Caco-2 (cell line): ENCODE data around the gene PCBP2. TPM values are rescaled to one million over a fixed set of nuclear protein-coding genes. Genes with fewer than 3 reads are reported as not detected.
"Not testable (repeated sequence)": the region's sequence is repeated elsewhere in the genome, so short reads cannot be mapped to it uniquely, and the experiment has no call there.

ENCODE experiments used
- BruUV-seq: library from RNA; stranded (reverse); fragments of 400-500 nt; replicated peaks from 2 replicates; lab custom pipeline; 2021; lab: Mats Ljungman, UMichigan
- CTCF ChIA-PET: fragments of 300-600 bp; sonication (Branson Sonifier 250); formaldehyde crosslinking; loops from one replicate; lab custom pipeline; 2022; ENCODE audit warnings: antibody characterized with exemption; lab: Charles Lee
- POLR2A ChIA-PET: fragments of 300-600 bp; sonication (Branson Sonifier 250); formaldehyde crosslinking; loops from one replicate; lab custom pipeline; 2022; ENCODE audit warnings: antibody characterized with exemption; lab: Charles Lee
- DNase-seq, 2 experiments: peaks; one replicate each; pipeline versions ENCODE4 v3.0.0 to v3.0.0-alpha.2; 2020 to 2022
- H3K27me3 ChIP-seq: replicated peaks from 2 replicates; pipeline ENCODE4 v1.6.0; 2011; ENCODE audit warnings: low read length; ENCODE audit not compliant: control insufficient read depth, insufficient read depth
- H3K36me3 ChIP-seq: 2 replicates; pipeline ENCODE4 v1.5.1; 2011; ENCODE audit warnings: low read length; ENCODE audit not compliant: control insufficient read depth, insufficient read depth
- H3K4me1 ChIP-seq: fragments of 250-450 bp; sonication (Bioruptor Pico); 2 replicates; pipeline ENCODE4 v1.5.1; 2020; ENCODE audit warnings: mild to moderate bottlenecking
- H3K4me3 ChIP-seq: 2 replicates; pipeline ENCODE4 v1.5.1; 2011; ENCODE audit warnings: low read depth, mild to moderate bottlenecking, control low read depth, low read length
- H3K9me3 ChIP-seq: fragments of 250-450 bp; sonication (Bioruptor Pico); 2 replicates; pipeline ENCODE4 v1.5.1; 2020; ENCODE audit warnings: mild to moderate bottlenecking, moderate library complexity
- H3K27ac Mint-ChIP-seq: one replicate; pipeline ENCODE4 v1.8.0; 2022; ENCODE audit warnings: mixed read lengths; ENCODE audit not compliant: unreplicated experiment
- H3K27me3 Mint-ChIP-seq: one replicate; pipeline ENCODE4 v1.8.0; 2022; ENCODE audit warnings: mixed read lengths; ENCODE audit not compliant: insufficient read depth, unreplicated experiment
- H3K36me3 Mint-ChIP-seq: one replicate; pipeline ENCODE4 v1.8.0; 2022; ENCODE audit warnings: mild to moderate bottlenecking, mixed read lengths; ENCODE audit not compliant: insufficient read depth, unreplicated experiment
- H3K4me1 Mint-ChIP-seq: one replicate; pipeline ENCODE4 v1.8.0; 2022; ENCODE audit warnings: low read depth, mixed read lengths; ENCODE audit not compliant: unreplicated experiment
- H3K4me3 Mint-ChIP-seq: one replicate; pipeline ENCODE4 v1.8.0; 2022; ENCODE audit warnings: mild to moderate bottlenecking, moderate library complexity, mixed read lengths; ENCODE audit not compliant: unreplicated experiment
- H3K9me3 Mint-ChIP-seq: one replicate; pipeline ENCODE4 v1.8.0; 2022; ENCODE audit warnings: mixed read lengths; ENCODE audit not compliant: unreplicated experiment
- CTCF ChIP-seq, 2 experiments: fragments of 200-600 bp in 1 of 2; IDR thresholded peaks; 1 replicate in 1 of 2; 2 replicates in 1 of 2; pipeline versions ENCODE4 v1.5.1 to v1.8.0; 2011 to 2022; ENCODE audit warnings: antibody characterized with exemption in 1 of 2, control low read depth in 1 of 2, inconsistent platforms in 1 of 2, low read depth in 1 of 2, low read length in 1 of 2, mild to moderate bottlenecking in 1 of 2, moderate library complexity in 1 of 2; ENCODE audit not compliant: insufficient read depth in 1 of 2, severe bottlenecking in 1 of 2, unreplicated experiment in 1 of 2
- intact Hi-C: fragments of 100-400 bp; cut with micrococcal nuclease; formaldehyde crosslinking; loops from one replicate; pipeline ENCODE4 v1.10.0; 2022; ENCODE audit not compliant: unreplicated experiment
- total RNA-seq: library from RNA; stranded (reverse); gene quantifications from 2 replicates; pipeline ENCODE4 v1.2.3, GENCODE V29; 2022

The PCBP2 gene
- total RNA-seq, 1 experiment from 2014 or later: 1,143 TPM

- H3K36me3 Mint-ChIP-seq: peaks cover 49% of the 10 kb centered on the region
- Histone ChIP-seq H3K4me3 (no peak overlapping the region), H3K36me3 (no peaks in the 10 kb centered on the region; the same call in 1 of the 2 replicates), H3K27me3 (no peaks in the 10 kb centered on the region), H3K9me3 (no peaks in the 10 kb centered on the region), H3K4me1 (peaks cover 4% of the 10 kb centered on the region; the same call in 1 of the 2 replicates)
- intact Hi-C loops: no loop called here
- DNase-seq: no peak
- H3K4me3 Mint-ChIP-seq: no peak overlapping the region
- no TSS peak for BruUV-seq
- no peaks in the 10 kb centered on the region for H3K9me3 Mint-ChIP-seq
- no peaks in the 10 kb centered on the region for H3K27me3 Mint-ChIP-seq
- no peak overlapping the region for H3K27ac Mint-ChIP-seq
- ChIA-PET CTCF (interaction anchor here (0.8 to 1.5 kb wide), 2 partner anchors 10 kb away, joined by 3 to 7 read pairs; no protein-coding TSS in a partner anchor), POLR2A (interaction anchor here (0.5 kb wide), 1 partner anchor 19 kb away, joined by 6 read pairs; no protein-coding TSS in a partner anchor)
- TF ChIP-seq CTCF (IDR thresholded peaks at IDR 0.05; ENCODE audit: insufficient read depth in 1 of 2, low read depth in 1 of 2, low read length in 1 of 2, severe bottlenecking in 1 of 2, unreplicated experiment in 1 of 2): no peak
- peaks cover 6% of the 10 kb centered on the region for H3K4me1 Mint-ChIP-seq
Observed at GRCh38 chr12:53410951-53411350, 41.0 kb upstream of the PCBP2 start.

DNA sequence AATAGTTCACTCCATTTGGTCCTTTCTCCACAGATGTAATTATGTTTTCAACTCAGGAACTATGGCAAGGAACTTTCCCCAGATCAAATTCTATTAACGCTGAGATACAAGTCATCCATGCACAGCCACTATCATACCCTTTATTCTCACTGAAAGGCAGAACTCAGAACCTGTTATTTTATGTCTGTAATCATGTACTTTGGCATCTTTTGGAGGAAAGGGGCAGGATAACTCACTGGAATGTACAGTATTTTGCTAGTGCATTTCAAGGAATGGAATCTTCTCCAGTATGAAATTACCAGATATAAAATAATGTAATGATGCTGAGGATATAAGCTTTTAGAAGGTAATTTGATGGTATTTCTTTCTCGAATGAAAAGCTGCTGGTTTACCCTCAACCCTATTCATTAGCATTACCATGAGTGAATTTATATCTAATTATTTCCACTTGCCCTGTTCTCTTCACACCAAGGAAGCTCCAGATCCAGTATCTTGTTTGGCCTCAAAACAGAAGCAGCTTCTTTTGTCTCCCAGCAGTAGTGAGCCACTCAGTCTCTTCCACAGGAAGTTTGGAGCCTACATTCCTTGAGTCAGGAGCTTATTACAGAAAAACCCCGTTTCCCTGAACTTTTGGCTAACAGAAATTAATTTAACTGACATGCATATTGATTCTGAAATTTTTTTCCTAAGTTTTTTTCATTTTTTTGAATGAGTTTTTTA is 38.3 kb upstream of the PCBP2 start:
- ChIA-PET POLR2A (no interaction called here), CTCF (interaction anchor here (0.7 kb wide), 1 partner anchor 68 kb away, joined by 4 read pairs; no protein-coding TSS in a partner anchor)
- Mint-ChIP-seq H3K27me3 (no peaks in the 10 kb centered on the region), H3K27ac (no peak overlapping the region), H3K36me3 (peaks cover 34% of the 10 kb centered on the region), H3K4me3 (no peak overlapping the region), H3K9me3 (no peaks in the 10 kb centered on the region), H3K4me1 (peaks cover 10% of the 10 kb centered on the region)
- Histone ChIP-seq H3K4me1 (peaks cover 4% of the 10 kb centered on the region; the same call in 1 of the 2 replicates), H3K9me3 (no peaks in the 10 kb centered on the region), H3K27me3 (no peaks in the 10 kb centered on the region), H3K4me3 (no peak overlapping the region), H3K36me3 (no peaks in the 10 kb centered on the region; the same call in 1 of the 2 replicates)
- no peak for TF ChIP-seq CTCF (IDR thresholded peaks at IDR 0.05; ENCODE audit: insufficient read depth in 1 of 2, low read depth in 1 of 2, low read length in 1 of 2, severe bottlenecking in 1 of 2, unreplicated experiment in 1 of 2)
- intact Hi-C loops: no loop called here
- BruUV-seq: no TSS peak
- DNase-seq: no peak

DNA sequence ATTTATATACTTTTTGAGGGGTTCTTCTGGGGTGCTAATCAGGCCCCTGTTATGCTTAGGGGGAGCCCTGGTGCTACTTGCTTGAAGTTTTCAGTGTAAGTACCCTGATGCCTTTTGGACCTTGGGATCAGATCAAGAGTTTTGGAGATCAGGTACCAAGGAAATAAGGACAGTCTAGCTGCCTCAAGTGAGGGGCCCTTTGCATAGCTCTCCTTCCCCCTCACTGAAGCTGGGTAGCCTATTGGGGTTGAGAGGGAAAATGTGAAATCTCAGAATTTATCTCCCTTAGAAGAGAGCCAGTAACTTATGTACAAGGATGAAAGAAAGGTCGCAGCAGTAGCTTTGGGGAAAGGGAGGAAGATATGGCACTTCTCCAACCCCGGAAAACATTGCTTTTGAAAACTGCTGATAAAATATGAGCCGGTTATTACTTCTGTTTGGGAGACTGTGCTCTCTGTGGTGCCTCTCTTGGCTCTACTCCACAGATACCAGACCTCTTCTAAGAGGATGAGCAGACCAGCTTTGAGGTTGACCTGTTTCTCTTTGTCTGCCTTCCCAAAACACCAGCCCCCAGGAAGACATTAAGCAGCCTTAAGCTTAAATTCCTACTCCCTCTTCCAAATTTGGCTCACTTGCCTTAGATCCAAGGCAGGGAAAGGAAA is 37.0 kb upstream of the PCBP2 start:
- H3K4me3 Mint-ChIP-seq: no peak overlapping the region
- H3K4me1 ChIP-seq: peaks cover 4% of the 10 kb centered on the region; the same call in 1 of the 2 replicates
- H3K36me3 ChIP-seq: no peaks in the 10 kb centered on the region; the same call in 1 of the 2 replicates
- BruUV-seq: no TSS peak
- H3K27me3 Mint-ChIP-seq: no peaks in the 10 kb centered on the region
- intact Hi-C loops: no loop called here
- no peaks in the 10 kb centered on the region for H3K27me3 ChIP-seq
- no peak overlapping the region for H3K4me3 ChIP-seq
- POLR2A ChIA-PET: no interaction called here
- peaks cover 22% of the 10 kb centered on the region for H3K36me3 Mint-ChIP-seq
- no peak for TF ChIP-seq CTCF (IDR thresholded peaks at IDR 0.05; ENCODE audit: insufficient read depth in 1 of 2, low read depth in 1 of 2, low read length in 1 of 2, severe bottlenecking in 1 of 2, unreplicated experiment in 1 of 2)
- CTCF ChIA-PET: interaction anchor here (0.6 kb wide), 1 partner anchor 10 kb away, joined by 3 read pairs; no protein-coding TSS in a partner anchor
- H3K9me3 ChIP-seq: no peaks in the 10 kb centered on the region
- peaks cover 21% of the 10 kb centered on the region for H3K4me1 Mint-ChIP-seq
- DNase-seq: no peak
- no peak overlapping the region for H3K27ac Mint-ChIP-seq
- H3K9me3 Mint-ChIP-seq: no peaks in the 10 kb centered on the region

DNA sequence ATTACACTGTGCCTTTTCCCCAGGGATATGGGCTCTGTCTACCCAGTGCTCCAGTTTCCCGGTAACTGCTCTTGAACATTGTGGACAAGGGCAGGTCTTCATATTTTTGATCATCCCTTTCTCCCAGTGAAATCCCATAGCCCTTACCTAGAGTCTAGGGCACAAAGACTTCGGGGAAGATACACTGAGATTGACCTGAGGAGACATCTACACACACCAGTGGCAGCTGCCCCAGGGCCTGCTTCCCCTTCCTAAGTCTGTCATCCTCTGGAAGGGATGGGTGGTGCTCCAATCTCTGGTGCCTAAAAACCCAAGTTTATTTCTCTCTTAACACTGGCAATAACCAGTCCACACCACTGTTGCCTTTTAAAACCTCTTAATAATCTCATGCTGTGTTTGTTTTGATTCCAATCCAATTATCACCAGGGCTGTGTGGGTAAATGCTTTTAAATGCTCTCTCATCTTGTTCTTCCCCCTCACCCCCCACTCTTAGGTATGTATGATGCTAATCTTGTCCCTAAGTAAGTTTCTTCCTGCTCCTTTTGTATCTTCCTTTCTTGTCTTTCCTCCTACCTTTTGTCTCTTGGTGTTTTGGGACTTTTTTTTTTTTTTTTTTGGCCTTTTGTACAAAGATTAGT is 36.0 kb upstream of the PCBP2 start:
- H3K4me3 ChIP-seq, POLR2A ChIA-PET: not testable (repeated sequence)
- peaks cover 22% of the 10 kb centered on the region for H3K4me1 Mint-ChIP-seq

More for the DNA sequence above, 36.0 kb upstream of the PCBP2 start:
- H3K27me3 ChIP-seq, DNase-seq, H3K4me3 Mint-ChIP-seq, BruUV-seq, H3K9me3 Mint-ChIP-seq, H3K9me3 ChIP-seq, H3K36me3 ChIP-seq, intact Hi-C loops, H3K27ac Mint-ChIP-seq, H3K27me3 Mint-ChIP-seq, CTCF ChIA-PET: not testable (repeated sequence)
- H3K36me3 Mint-ChIP-seq: peaks cover 17% of the 10 kb centered on the region
- peaks cover 10% of the 10 kb centered on the region for H3K4me1 ChIP-seq
